DOHH2 (cell line): ENCODE results near the gene CIBAR2.

Experiments used
- H3F3A ChIP-seq: fragments of 200-600 bp; sonication (generic), shearing (Covaris generic); 2 replicates; pipeline ENCODE4 v1.6.0; 2016; ENCODE audit warnings: antibody characterized with exemption, mild to moderate bottlenecking; ENCODE audit not compliant: control insufficient read depth, insufficient read depth
- H3K27ac ChIP-seq: fragments of 200-600 bp; sonication (generic); 2 replicates; pipeline ENCODE4 v1.5.1; 2014; ENCODE audit warnings: low read depth, mild to moderate bottlenecking, low read length, moderate library complexity
- H3K27me3 ChIP-seq: fragments of 200-600 bp; sonication (generic); 2 replicates; pipeline ENCODE4 v1.6.1; 2014; ENCODE audit warnings: mild to moderate bottlenecking, low read length, mixed read lengths; ENCODE audit not compliant: control insufficient read depth
- H3K36me3 ChIP-seq: fragments of 200-600 bp; sonication (generic); 2 replicates; pipeline ENCODE4 v1.6.1; 2014; ENCODE audit warnings: mild to moderate bottlenecking, low read length, moderate library complexity, mixed read lengths; ENCODE audit not compliant: control insufficient read depth
- H3K4me1 ChIP-seq: fragments of 200-600 bp; sonication (generic); 2 replicates; pipeline ENCODE4 v1.6.1; 2014; ENCODE audit warnings: mild to moderate bottlenecking, low read length, mixed read lengths; ENCODE audit not compliant: control insufficient read depth
- H3K4me2 ChIP-seq: fragments of 200-600 bp; sonication (generic); 2 replicates; pipeline ENCODE4 v1.6.0; 2014; ENCODE audit warnings: mild to moderate bottlenecking, low read length, moderate library complexity
- H3K4me3 ChIP-seq: fragments of 200-600 bp; sonication (generic); 2 replicates; pipeline ENCODE4 v1.5.1; 2014; ENCODE audit warnings: mild to moderate bottlenecking, low read length, mixed read lengths
- H3K79me2 ChIP-seq: fragments of 200-600 bp; sonication (generic); 2 replicates; pipeline ENCODE4 v1.6.1; 2014; ENCODE audit warnings: mild to moderate bottlenecking, low read length, mixed read lengths; ENCODE audit not compliant: control insufficient read depth
- H3K9me2 ChIP-seq: fragments of 200-600 bp; sonication (generic); replicated peaks from 2 replicates; pipeline ENCODE4 v1.6.1; 2014; ENCODE audit warnings: mild to moderate bottlenecking, low read length, mixed read lengths; ENCODE audit not compliant: control insufficient read depth
- H3K9me3 ChIP-seq: fragments of 200-600 bp; sonication (generic); 2 replicates; pipeline ENCODE4 v1.6.1; 2014; ENCODE audit warnings: antibody characterized with exemption, low read length, mixed read lengths; ENCODE audit not compliant: control insufficient read depth, insufficient read depth
- H4K20me1 ChIP-seq: fragments of 200-600 bp; sonication (generic); 2 replicates; pipeline ENCODE4 v1.6.0; 2014; ENCODE audit warnings: low read depth, mild to moderate bottlenecking, antibody characterized with exemption, low read length, moderate library complexity; ENCODE audit not compliant: control insufficient read depth, insufficient read depth
- EZH2phosphoT487 ChIP-seq: fragments of 200-600 bp; sonication (generic); IDR thresholded peaks from 2 replicates; pipeline ENCODE4 v1.6.1; 2017; ENCODE audit warnings: borderline replicate concordance, mild to moderate bottlenecking, antibody characterized with exemption, low read length, moderate library complexity, mixed read lengths
- TF ChIP-seq, protein P1 (sequence below): fragments of 200-600 bp; sonication (generic); IDR thresholded peaks from one replicate; pipeline ENCODE4 v1.5.1; 2014; ENCODE audit warnings: antibody characterized with exemption, mild to moderate bottlenecking, low read depth, low read length; ENCODE audit not compliant: poor library complexity, severe bottlenecking

CIBAR2 gene

DNA sequence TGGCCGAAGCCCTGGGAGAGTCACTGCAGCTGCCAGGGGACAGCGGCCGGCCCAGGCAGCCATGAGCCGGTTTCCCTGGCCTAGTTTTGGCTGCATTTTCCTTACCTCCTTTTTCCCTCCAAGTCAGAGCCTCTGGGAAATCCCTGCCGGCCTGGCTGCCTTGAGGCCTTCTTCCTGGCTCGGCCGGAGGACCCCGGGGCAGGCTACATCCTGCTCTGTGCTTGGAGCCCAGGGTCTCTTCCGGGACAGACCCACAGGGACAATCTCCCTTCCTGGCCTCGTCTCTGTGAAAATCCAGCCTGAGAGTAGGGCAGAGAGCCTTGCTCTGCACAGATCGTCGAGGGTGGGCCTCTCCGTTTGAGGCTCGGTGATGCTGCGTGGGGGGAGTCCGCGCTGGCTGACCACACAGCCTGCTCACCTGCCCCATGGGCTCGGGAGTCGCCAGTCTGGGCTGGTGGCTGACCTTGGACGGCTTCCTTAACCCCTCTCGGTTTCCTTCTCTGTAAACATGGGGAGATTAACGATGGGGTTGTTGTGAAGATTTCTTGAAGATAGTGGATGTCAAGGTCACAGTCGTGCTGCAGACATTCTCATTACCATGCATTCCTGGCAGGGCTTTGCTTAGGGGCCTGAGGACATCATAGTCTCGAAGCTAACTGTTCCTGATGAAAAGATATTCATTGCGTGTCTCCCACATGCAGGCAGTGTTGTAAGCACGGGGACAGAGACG, 34.8 kb upstream of the CIBAR2 start:
- no peaks in the 10 kb centered on the region for H3K36me3 ChIP-seq
- H3K9me3 ChIP-seq, result no peaks in the 10 kb centered on the region
- H3K9me2 ChIP-seq, result no peaks in the 10 kb centered on the region
- no peak overlapping the region for H3K4me3 ChIP-seq
- no peak overlapping the region for H3K4me2 ChIP-seq
- H4K20me1 ChIP-seq, result no peaks in the 10 kb centered on the region
- no peaks in the 10 kb centered on the region for H3K4me1 ChIP-seq
- H3K27me3 ChIP-seq, result no peaks in the 10 kb centered on the region
- H3K27ac ChIP-seq, result no peak overlapping the region
- H3K79me2 ChIP-seq, result no peaks in the 10 kb centered on the region
- no peak for TF ChIP-seq EZH2phosphoT487
- TF ChIP-seq, protein P1, sequence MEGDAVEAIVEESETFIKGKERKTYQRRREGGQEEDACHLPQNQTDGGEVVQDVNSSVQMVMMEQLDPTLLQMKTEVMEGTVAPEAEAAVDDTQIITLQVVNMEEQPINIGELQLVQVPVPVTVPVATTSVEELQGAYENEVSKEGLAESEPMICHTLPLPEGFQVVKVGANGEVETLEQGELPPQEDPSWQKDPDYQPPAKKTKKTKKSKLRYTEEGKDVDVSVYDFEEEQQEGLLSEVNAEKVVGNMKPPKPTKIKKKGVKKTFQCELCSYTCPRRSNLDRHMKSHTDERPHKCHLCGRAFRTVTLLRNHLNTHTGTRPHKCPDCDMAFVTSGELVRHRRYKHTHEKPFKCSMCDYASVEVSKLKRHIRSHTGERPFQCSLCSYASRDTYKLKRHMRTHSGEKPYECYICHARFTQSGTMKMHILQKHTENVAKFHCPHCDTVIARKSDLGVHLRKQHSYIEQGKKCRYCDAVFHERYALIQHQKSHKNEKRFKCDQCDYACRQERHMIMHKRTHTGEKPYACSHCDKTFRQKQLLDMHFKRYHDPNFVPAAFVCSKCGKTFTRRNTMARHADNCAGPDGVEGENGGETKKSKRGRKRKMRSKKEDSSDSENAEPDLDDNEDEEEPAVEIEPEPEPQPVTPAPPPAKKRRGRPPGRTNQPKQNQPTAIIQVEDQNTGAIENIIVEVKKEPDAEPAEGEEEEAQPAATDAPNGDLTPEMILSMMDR, result no peak
- H3F3A ChIP-seq, result no peaks in the 10 kb centered on the region

DNA sequence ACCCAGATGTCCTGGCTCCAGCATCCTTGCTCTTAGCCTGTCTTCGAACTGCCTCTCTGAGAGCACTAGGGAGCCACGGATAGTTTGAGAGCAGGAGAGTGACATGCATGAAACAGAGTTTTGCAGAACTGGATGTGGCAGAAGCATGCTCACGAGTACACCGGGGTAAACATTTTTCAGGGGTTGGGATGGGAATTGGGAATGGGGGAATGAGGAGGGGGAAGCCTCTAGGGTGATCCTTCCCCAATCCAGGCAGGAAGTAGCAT, 34.2 kb upstream of the CIBAR2 start:
- Histone ChIP-seq H3K9me2 (no peaks in the 10 kb centered on the region), H3K4me1 (no peaks in the 10 kb centered on the region), H3K4me3 (no peak overlapping the region), H4K20me1 (no peaks in the 10 kb centered on the region), H3K36me3 (no peaks in the 10 kb centered on the region), H3K27me3 (no peaks in the 10 kb centered on the region), H3K9me3 (no peaks in the 10 kb centered on the region), H3K4me2 (no peak overlapping the region), H3K27ac (no peak overlapping the region), H3K79me2 (no peaks in the 10 kb centered on the region), H3F3A (no peaks in the 10 kb centered on the region)
- TF ChIP-seq, protein P1, result no peak
- no peak for TF ChIP-seq EZH2phosphoT487

DNA sequence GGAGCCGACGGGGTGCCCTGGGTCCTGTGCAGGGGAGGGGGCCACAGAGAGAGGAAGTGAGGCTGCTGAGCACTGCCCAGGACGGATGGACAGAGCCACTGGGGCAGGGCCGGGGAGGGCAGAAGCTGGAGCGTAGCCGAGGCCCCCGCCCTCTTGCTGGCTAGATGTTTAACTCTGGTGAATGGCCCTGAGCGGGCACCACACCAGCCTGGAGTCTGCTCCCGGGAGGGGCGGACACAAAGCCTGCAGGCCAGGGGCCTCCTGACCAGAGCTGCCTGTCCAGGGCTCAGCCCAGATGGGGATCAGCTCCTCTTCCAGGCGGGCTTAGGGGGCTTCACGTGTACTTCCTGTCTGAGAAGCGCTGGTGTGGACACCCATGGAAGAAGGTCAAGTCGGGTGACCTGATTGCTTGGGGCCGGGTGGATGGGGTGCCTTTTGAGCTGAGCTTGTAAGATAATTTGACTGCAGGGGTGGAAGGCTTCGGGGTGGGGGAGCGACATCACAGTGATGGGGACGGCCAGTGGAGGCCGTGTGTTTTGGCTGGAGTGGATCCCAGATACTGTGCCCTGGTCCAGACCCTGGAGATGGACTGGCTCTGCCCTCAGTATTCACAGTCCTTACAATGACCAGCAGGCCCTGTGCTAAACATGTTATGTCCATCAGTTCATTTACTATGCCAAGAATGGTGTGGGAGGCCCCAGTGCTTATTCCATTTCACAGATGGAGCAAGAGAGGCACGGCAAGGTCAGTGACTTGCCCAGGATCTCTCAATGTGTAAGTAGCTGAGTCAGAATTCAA, 33.7 kb upstream of the CIBAR2 start:
- TF ChIP-seq, protein P1, result no peak
- TF ChIP-seq EZH2phosphoT487, result no peak
- Histone ChIP-seq H3F3A (no peaks in the 10 kb centered on the region), H3K4me3 (no peak overlapping the region), H3K27me3 (no peaks in the 10 kb centered on the region), H3K4me1 (no peaks in the 10 kb centered on the region), H3K27ac (no peak overlapping the region), H4K20me1 (no peaks in the 10 kb centered on the region), H3K79me2 (no peaks in the 10 kb centered on the region), H3K4me2 (no peak overlapping the region), H3K9me3 (no peaks in the 10 kb centered on the region), H3K36me3 (no peaks in the 10 kb centered on the region), H3K9me2 (no peaks in the 10 kb centered on the region)
